ENCODE results near the gene CFAP99.

Gene CFAP99

GRCh38 chr4:2432004-2432403 is 13.2 kb downstream of the CFAP99 start:
- DNase-seq, result no peak

- no peak for DNase-seq
Measured at GRCh38 chr4:2432991-2433530, 14.3 kb downstream of the CFAP99 start.

- no peak for DNase-seq
Measured at GRCh38 chr4:2433609-2434350, 15.0 kb downstream of the CFAP99 start.

- DNase-seq, result no peak
Measured at GRCh38 chr4:2434420-2434819, 15.7 kb downstream of the CFAP99 start.

- DNase-seq, result no peak
Measured at GRCh38 chr4:2436301-2436700, 17.5 kb downstream of the CFAP99 start.

GRCh38 chr4:2436761-2437474 is 18.2 kb downstream of the CFAP99 start:
- DNase-seq, result no peak

GRCh38 chr4:2437475-2438215 is 18.9 kb downstream of the CFAP99 start:
- no peak for DNase-seq

GRCh38 chr4:2438822-2439718 is 20.3 kb downstream of the CFAP99 start:
- no peak for DNase-seq

GRCh38 chr4:2441393-2442174 is 22.8 kb downstream of the CFAP99 start:
- DNase-seq, result peak; percentile 87

GRCh38 chr4:2442175-2442993 is 23.6 kb downstream of the CFAP99 start:
- DNase-seq, result no peak

- DNase-seq, result no peak
Measured at GRCh38 chr4:2443061-2443730, 24.4 kb downstream of the CFAP99 start.

- DNase-seq, result no peak
Measured at GRCh38 chr4:2443956-2444740, 25.4 kb downstream of the CFAP99 start.

GRCh38 chr4:2445130-2445529 is 26.4 kb downstream of the CFAP99 start:
- no peak for DNase-seq

- DNase-seq, result no peak
Measured at GRCh38 chr4:2445571-2445970, 26.8 kb downstream of the CFAP99 start.

GRCh38 chr4:2446656-2447564 is 28.2 kb downstream of the CFAP99 start:
- no peak for DNase-seq

GRCh38 chr4:2448589-2448988 is 29.8 kb downstream of the CFAP99 start:
- DNase-seq, result no peak

GRCh38 chr4:2449051-2449450 is 30.3 kb downstream of the CFAP99 start:
- DNase-seq, result no peak

Data from activated CD8-positive, alpha-beta memory T cell treated with anti-CD3 and anti-CD28 coated beads for 24 hours (primary cell).